ENCODE data around the gene EML6. TPM values are rescaled to one million over a fixed set of nuclear protein-coding genes. Genes with fewer than 3 reads are reported as not detected.

The EML6 gene
- polyA plus RNA-seq, 1 donor (not counting 4 experiments of a cell fraction or from before 2014, with no cell fraction given) = 0.96 TPM

DNA sequence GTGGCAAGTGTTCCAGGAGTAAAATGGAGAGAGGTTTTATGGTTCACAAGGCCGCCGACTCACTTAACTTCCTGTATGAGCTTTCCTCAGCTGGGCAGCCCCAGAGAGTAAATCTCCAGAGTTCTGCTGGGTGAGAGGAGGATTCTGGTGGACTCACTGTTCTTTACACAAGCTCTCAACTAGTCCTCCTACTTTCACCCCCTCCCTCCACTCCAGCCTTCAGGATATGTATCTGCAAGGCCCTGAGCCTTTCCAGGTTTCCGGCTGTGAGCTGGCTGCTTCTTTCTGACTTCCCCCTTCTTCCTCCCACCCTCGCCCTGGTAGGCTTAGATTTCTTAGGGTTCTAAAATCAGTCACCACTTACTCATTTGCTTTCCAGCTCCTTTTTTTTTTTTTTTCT is 34.0 kb downstream of the EML6 start:
- no peaks in the 10 kb centered on the region for H3K36me3 ChIP-seq (ENCODE audit: control insufficient read depth in 2 of 2, extremely low read depth in 1 of 2, insufficient read depth in 2 of 2, low read length in 2 of 2)
- no peak for DNase-seq (ENCODE audit: low read depth, low spot score)
- dilution Hi-C loops (cut with MboI; ENCODE audit: extremely low pct_ligation_motif_present, low sequenced_read_pairs) = no loop called here
- H3K9me3 ChIP-seq (ENCODE audit: control insufficient read depth, low read depth, low read length) = no peaks in the 10 kb centered on the region
- TF ChIP-seq, protein P1, sequence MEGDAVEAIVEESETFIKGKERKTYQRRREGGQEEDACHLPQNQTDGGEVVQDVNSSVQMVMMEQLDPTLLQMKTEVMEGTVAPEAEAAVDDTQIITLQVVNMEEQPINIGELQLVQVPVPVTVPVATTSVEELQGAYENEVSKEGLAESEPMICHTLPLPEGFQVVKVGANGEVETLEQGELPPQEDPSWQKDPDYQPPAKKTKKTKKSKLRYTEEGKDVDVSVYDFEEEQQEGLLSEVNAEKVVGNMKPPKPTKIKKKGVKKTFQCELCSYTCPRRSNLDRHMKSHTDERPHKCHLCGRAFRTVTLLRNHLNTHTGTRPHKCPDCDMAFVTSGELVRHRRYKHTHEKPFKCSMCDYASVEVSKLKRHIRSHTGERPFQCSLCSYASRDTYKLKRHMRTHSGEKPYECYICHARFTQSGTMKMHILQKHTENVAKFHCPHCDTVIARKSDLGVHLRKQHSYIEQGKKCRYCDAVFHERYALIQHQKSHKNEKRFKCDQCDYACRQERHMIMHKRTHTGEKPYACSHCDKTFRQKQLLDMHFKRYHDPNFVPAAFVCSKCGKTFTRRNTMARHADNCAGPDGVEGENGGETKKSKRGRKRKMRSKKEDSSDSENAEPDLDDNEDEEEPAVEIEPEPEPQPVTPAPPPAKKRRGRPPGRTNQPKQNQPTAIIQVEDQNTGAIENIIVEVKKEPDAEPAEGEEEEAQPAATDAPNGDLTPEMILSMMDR (optimal IDR thresholded peaks at IDR 0.05 in 1 of 3, IDR thresholded peaks at IDR 0.05 in 1 of 3, conservative IDR thresholded peaks at IDR 0.05 in 1 of 3; ENCODE audit: extremely low read depth in 1 of 3, insufficient read depth in 2 of 3, low read length in 3 of 3) = no peak
- no peak for TF ChIP-seq EZH2 (IDR thresholded peaks at IDR 0.05; ENCODE audit: low read length)
- H3K4me3 ChIP-seq (ENCODE audit: control insufficient read depth in 2 of 3, extremely low read depth in 1 of 3, insufficient read depth in 2 of 3, low read depth in 1 of 3, low read length in 3 of 3) = no peak overlapping the region
- H3K4me1 ChIP-seq (ENCODE audit: control insufficient read depth, extremely low read depth, insufficient read depth, low read length) = peaks cover 19% of the 10 kb centered on the region
- no peaks in the 10 kb centered on the region for H3K79me2 ChIP-seq (ENCODE audit: control insufficient read depth, insufficient read depth, low read length)
- no peak overlapping the region for H3K9ac ChIP-seq (ENCODE audit: control insufficient read depth, extremely low read depth, insufficient read depth, low read length)
- H2AFZ ChIP-seq (ENCODE audit: control insufficient read depth, low read length) = peak overlapping the region; percentile 74
- H4K20me1 ChIP-seq (ENCODE audit: control insufficient read depth, extremely low read depth, insufficient read depth, low read length) = no peaks in the 10 kb centered on the region
- H3K27me3 ChIP-seq (ENCODE audit: control insufficient read depth, extremely low read depth, insufficient read depth, low read length) = no peaks in the 10 kb centered on the region
- no peak for FAIRE-seq
- peak overlapping the region; percentile 28 for H3K27ac ChIP-seq (ENCODE audit: control insufficient read depth, insufficient read depth, low read length)
- H3K4me2 ChIP-seq (ENCODE audit: control insufficient read depth, extremely low read depth, insufficient read depth, low read depth, low read length) = peak overlapping the region; percentile 58
- H3K9me1 ChIP-seq (ENCODE audit: control insufficient read depth, extremely low read depth, insufficient read depth, low read length) = no peaks in the 10 kb centered on the region

DNA sequence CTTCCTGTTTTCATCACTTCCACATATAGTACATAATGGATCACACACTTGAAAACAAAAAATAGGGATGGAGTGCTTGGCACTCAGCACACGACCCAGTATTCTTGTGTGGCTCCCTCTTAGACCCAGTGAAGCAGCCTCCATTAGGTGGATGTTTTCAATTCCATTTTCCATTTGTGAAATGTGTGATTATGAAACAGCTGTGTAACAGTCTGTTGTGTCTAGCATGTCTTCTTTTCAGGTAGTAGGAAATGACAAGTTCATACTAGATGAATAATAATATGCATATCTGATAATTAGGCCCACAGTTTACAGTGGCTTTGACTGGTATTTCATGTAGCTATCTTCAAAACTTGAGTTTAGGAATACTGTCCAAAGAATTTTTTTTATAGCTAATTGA is 35.5 kb downstream of the EML6 start:
- TF ChIP-seq, protein P1 (optimal IDR thresholded peaks at IDR 0.05 in 1 of 3, IDR thresholded peaks at IDR 0.05 in 1 of 3, conservative IDR thresholded peaks at IDR 0.05 in 1 of 3; ENCODE audit: extremely low read depth in 1 of 3, insufficient read depth in 2 of 3, low read length in 3 of 3) = no peak
- TF ChIP-seq EZH2 (IDR thresholded peaks at IDR 0.05; ENCODE audit: low read length) = no peak
- Histone ChIP-seq H3K9me3 (ENCODE audit: control insufficient read depth, low read depth, low read length) (no peaks in the 10 kb centered on the region), H4K20me1 (ENCODE audit: control insufficient read depth, extremely low read depth, insufficient read depth, low read length) (no peaks in the 10 kb centered on the region), H3K9me1 (ENCODE audit: control insufficient read depth, extremely low read depth, insufficient read depth, low read length) (no peaks in the 10 kb centered on the region), H3K36me3 (ENCODE audit: control insufficient read depth in 2 of 2, extremely low read depth in 1 of 2, insufficient read depth in 2 of 2, low read length in 2 of 2) (no peaks in the 10 kb centered on the region), H3K4me3 (ENCODE audit: control insufficient read depth in 2 of 3, extremely low read depth in 1 of 3, insufficient read depth in 2 of 3, low read depth in 1 of 3, low read length in 3 of 3) (no peak overlapping the region), H3K27me3 (ENCODE audit: control insufficient read depth, extremely low read depth, insufficient read depth, low read length) (no peaks in the 10 kb centered on the region), H3K4me1 (ENCODE audit: control insufficient read depth, extremely low read depth, insufficient read depth, low read length) (peaks cover 19% of the 10 kb centered on the region), H3K4me2 (ENCODE audit: control insufficient read depth, extremely low read depth, insufficient read depth, low read depth, low read length) (no peak overlapping the region), H3K27ac (ENCODE audit: control insufficient read depth, insufficient read depth, low read length) (no peak overlapping the region), H2AFZ (ENCODE audit: control insufficient read depth, low read length) (no peak overlapping the region), H3K79me2 (ENCODE audit: control insufficient read depth, insufficient read depth, low read length) (no peaks in the 10 kb centered on the region), H3K9ac (ENCODE audit: control insufficient read depth, extremely low read depth, insufficient read depth, low read length) (no peak overlapping the region)
- FAIRE-seq (no peak), DNase-seq (ENCODE audit: low read depth, low spot score) (no peak)
- dilution Hi-C loops (cut with MboI; ENCODE audit: extremely low pct_ligation_motif_present, low sequenced_read_pairs) = no loop called here

Data from keratinocyte (primary cell).